K562 (cell line): ENCODE results near the gene TMEM214. TPM values are rescaled to one million over a fixed set of nuclear protein-coding genes. Genes with fewer than 3 reads are reported as not detected.

Source experiments
- ATAC-seq: fragments of 200-7000 bp; cut with Tn5 transposase; 3 replicates; pipeline ENCODE4 v1.9.1; 2020; ENCODE audit warnings: moderate library complexity
- BruUV-seq: library from RNA; stranded (reverse); fragments of 400-500 nt; replicated peaks from 2 replicates; lab custom pipeline; 2021; lab: Mats Ljungman, UMichigan
- CTCF ChIA-PET: fragments of 300-600 bp; formaldehyde crosslinking; extraction: SDS; loops from one replicate; lab custom pipeline; 2021; ENCODE audit warnings: low intra/inter-chr PET ratio; lab: Yijun Ruan, JAX
- POLR2A ChIA-PET: fragments of 300-600, 350-650 bp; sonication (Branson Sonifier 250); formaldehyde crosslinking; extraction: SDS; loops from one replicate; lab custom pipeline; 2021; ENCODE audit warnings: antibody characterized with exemption, inconsistent platforms; lab: Yijun Ruan, JAX
- DNase-seq, 4 experiments: peaks; one replicate each; pipeline versions ENCODE4 v3.0.0 to v3.0.0-alpha.2; 2011 to 2018; ENCODE audit warnings: low spot score in 3 of 4, mixed read lengths in 3 of 4; ENCODE audit errors: extremely low read depth in 1 of 4
- FAIRE-seq: peaks from 2 replicates; lab custom pipeline; 2011; peaks lifted over from hg19 to GRCh38; lab: Jason Lieb, UNC
- H2AFZ ChIP-seq: 2 replicates; pipeline ENCODE4 v1.6.0; 2011; ENCODE audit warnings: low read depth, low read length, control low read depth, inconsistent platforms
- H3K27ac ChIP-seq: fragments of 200-600 bp; 3 replicates; pipeline ENCODE4 v1.8.0; 2011; ENCODE audit warnings: low read depth, mild to moderate bottlenecking, control low read depth, inconsistent platforms, low read length, moderate library complexity, mixed read lengths; ENCODE audit errors: extremely low read depth
- H3K27me3 ChIP-seq, 2 experiments: fragments of 300-600 bp in 1 of 2; 2 replicates in 1 of 2; 3 replicates in 1 of 2; pipeline versions ENCODE4 v1.6.0 to v1.8.0; 2011; ENCODE audit warnings: inconsistent platforms in 2 of 2, low read length in 2 of 2, mild to moderate bottlenecking in 1 of 2, mixed read lengths in 1 of 2, moderate library complexity in 1 of 2; ENCODE audit not compliant: control insufficient read depth in 2 of 2, insufficient read depth in 2 of 2
- H3K36me3 ChIP-seq: fragments of 300-600 bp; 3 replicates; pipeline ENCODE4 v1.8.0; 2011; ENCODE audit warnings: mild to moderate bottlenecking, low read length, inconsistent platforms; ENCODE audit not compliant: control insufficient read depth, insufficient read depth
- H3K4me1 ChIP-seq, 2 experiments: fragments of 200-600 bp in 1 of 2; replicated peaks in 1 of 2; 2 replicates in 1 of 2; 3 replicates in 1 of 2; pipeline versions ENCODE4 v1.5.1 to v1.8.0; 2011; ENCODE audit warnings: inconsistent platforms in 2 of 2, low read length in 2 of 2, mild to moderate bottlenecking in 1 of 2, mixed read lengths in 1 of 2, moderate library complexity in 1 of 2; ENCODE audit not compliant: control insufficient read depth in 2 of 2, insufficient read depth in 2 of 2
- H3K4me2 ChIP-seq: 2 replicates; pipeline ENCODE4 v1.6.1; 2011; ENCODE audit warnings: low read length, control low read depth, inconsistent platforms, mixed read lengths; ENCODE audit not compliant: insufficient read depth
- H3K4me3 ChIP-seq: fragments of 200-600 bp; sonication (generic), shearing (Covaris generic); 2 replicates; pipeline ENCODE4 v1.5.1; 2016; ENCODE audit warnings: control low read depth, inconsistent platforms
- H3K79me2 ChIP-seq: fragments of 200-600 bp; 3 replicates; pipeline ENCODE4 v1.8.0; 2011; ENCODE audit warnings: low read length, inconsistent platforms; ENCODE audit not compliant: control insufficient read depth, insufficient read depth
- H3K9ac ChIP-seq, 2 experiments: 2 replicates each; pipeline versions ENCODE4 v1.6.0 to v1.6.1; 2011; ENCODE audit warnings: low read depth in 2 of 2, low read length in 2 of 2, control low read depth in 1 of 2, inconsistent platforms in 1 of 2, mild to moderate bottlenecking in 1 of 2, mixed read lengths in 1 of 2; ENCODE audit not compliant: insufficient read depth in 1 of 2
- H3K9me1 ChIP-seq: one replicate; pipeline ENCODE4 v1.6.0; 2011; ENCODE audit warnings: inconsistent platforms, mild to moderate bottlenecking, low read length, moderate library complexity; ENCODE audit not compliant: control insufficient read depth, insufficient read depth
- H3K9me3 ChIP-seq: replicated peaks from 2 replicates; pipeline ENCODE4 v1.5.1; 2011; ENCODE audit warnings: low read depth, low read length, inconsistent platforms; ENCODE audit not compliant: control insufficient read depth, insufficient read depth
- H4K20me1 ChIP-seq: replicated peaks from 2 replicates; pipeline ENCODE4 v1.6.1; 2011; ENCODE audit warnings: low read length, inconsistent platforms, mixed read lengths; ENCODE audit not compliant: control insufficient read depth, insufficient read depth
- EHMT2 ChIP-seq: fragments of 450-650 bp; IDR thresholded peaks from 2 replicates; pipeline ENCODE4 v1.6.1; 2018; ENCODE audit warnings: antibody characterized with exemption
- EP300 ChIP-seq: IDR thresholded peaks from 2 replicates; pipeline ENCODE4 v1.6.1; 2012; ENCODE audit warnings: low read length, improper control_type of control experiment
- EWSR1 ChIP-seq: fragments of 450-650 bp; IDR thresholded peaks from 2 replicates; pipeline ENCODE4 v1.6.1; 2018; ENCODE audit warnings: borderline replicate concordance, mild to moderate bottlenecking, low read depth, moderate library complexity; ENCODE audit not compliant: partially characterized antibody
- GTF2E2 ChIP-seq: fragments of 200-800 bp; sonication (Bioruptor generic); IDR thresholded peaks from 2 replicates; pipeline ENCODE4 v1.6.1; 2016; ENCODE audit warnings: missing genetic modification characterization, missing compliant biosample characterization
- KLF10 ChIP-seq: fragments of 250-450 bp; sonication (Bioruptor Pico); IDR thresholded peaks from 2 replicates; pipeline ENCODE4 v1.6.1; 2021; ENCODE audit warnings: matching md5 sums
- POLR2G ChIP-seq: fragments of 200-400 bp; formaldehyde crosslinking; IDR thresholded peaks from 2 replicates; pipeline ENCODE4 v1.6.1; 2017; ENCODE audit warnings: low read depth, mild to moderate bottlenecking, antibody characterized with exemption, low read length, moderate library complexity
- RAD51 ChIP-seq: fragments of 450-650 bp; IDR thresholded peaks from 2 replicates; pipeline ENCODE4 v1.7.1; 2016; ENCODE audit warnings: low read depth, mild to moderate bottlenecking, borderline replicate concordance
- RBFOX2 ChIP-seq: fragments of 200-400 bp; formaldehyde crosslinking; IDR thresholded peaks from 2 replicates; pipeline ENCODE4 v1.6.1; 2017; ENCODE audit warnings: low read depth, mild to moderate bottlenecking, low read length, moderate library complexity
- RBM22 ChIP-seq: fragments of 200-400 bp; formaldehyde crosslinking; IDR thresholded peaks from 2 replicates; pipeline ENCODE4 v1.6.1; 2018; ENCODE audit warnings: low read length, low read depth; ENCODE audit not compliant: poor library complexity, severe bottlenecking
- RBM39 ChIP-seq: fragments of 200-400 bp; formaldehyde crosslinking; optimal IDR thresholded peaks from 2 replicates; pipeline ENCODE3; 2018; ENCODE audit warnings: low read depth, low read length
- SMARCA4 ChIP-seq: fragments of 450-650 bp; IDR thresholded peaks from 2 replicates; pipeline ENCODE4 v1.6.1; 2016
- TFAP4 ChIP-seq: sonication (generic); formaldehyde crosslinking; IDR thresholded peaks from 2 replicates; pipeline ENCODE4 v1.8.0; 2022; ENCODE audit warnings: missing genetic modification reagents, mild to moderate bottlenecking, moderate library complexity, borderline replicate concordance
- WGBS: fragments of 100-300 bp; shearing (Covaris generic); methylation state at CpG from one replicate; pipeline ENCODE4 v1.1.6; 2016; ENCODE audit warnings: low coverage, mixed read lengths; ENCODE audit not compliant: insufficient coverage; ENCODE audit errors: missing lambda C conversion rate; 5-methylcytosine and 5-hydroxymethylcytosine counted together
- in situ Hi-C: fragments of 300-500 bp; cut with MboI; formaldehyde crosslinking; loops from 4 replicates; pipeline ENCODE4 v1.15.0; 2018; ENCODE audit warnings: inconsistent platforms, mixed read lengths
- intact Hi-C: fragments of 100-400 bp; cut with micrococcal nuclease; formaldehyde crosslinking; loops from 2 replicates; pipeline ENCODE4 v1.14.2; 2022
- polyA plus RNA-seq, 8 experiments: library from polyadenylated mRNA; depleted of rRNA in 4 of 8; stranded (reverse) in 5 of 8; unstranded in 3 of 8; fragments of >200 nt; fragmentation: Nextera tagmentation in 2 of 8; fragmentation: Illumina TruSeq in 1 of 8; extraction: Ambion mirVana in 2 of 8; extraction: Trizol in 1 of 8; gene quantifications; 2 replicates each; pipeline versions ENCODE4 v1.2.1 to v1.2.3, GENCODE V29; 2011 to 2014; ENCODE audit warnings: inconsistent platforms in 1 of 8, missing spikeins in 1 of 8
- total RNA-seq, 7 experiments: library from RNA; depleted of rRNA in 6 of 7; stranded (reverse); fragments of >200 nt in 6 of 7; fragmentation: Illumina TruSeq in 2 of 7; extraction: Trizol in 2 of 7; gene quantifications; 2 replicates each; pipeline versions ENCODE4 v1.2.1 to v1.2.3, GENCODE V29; 2011 to 2021; ENCODE audit warnings: low replicate concordance in 1 of 7
- TF ChIP-seq, protein P1 (sequence below): sonication (generic); formaldehyde crosslinking; IDR thresholded peaks from 2 replicates; pipeline ENCODE4 v1.8.1; 2022; ENCODE audit warnings: missing genetic modification reagents

The TMEM214 gene
- total and polyA plus RNA-seq, 9 of the 15 experiments (the other 6 are each of a cell fraction or from before 2014, with no cell fraction given) = 11.4 to 81.4 (median 44.1) TPM

- H3K9me3 ChIP-seq = no peaks in the 10 kb centered on the region
- no peaks in the 10 kb centered on the region for H4K20me1 ChIP-seq
- ATAC-seq (no peak), DNase-seq (no peak), FAIRE-seq (no peak)
- peaks cover 4 to 6% of the 10 kb centered on the region in 2 experiments; a peak in 3 of 5 replicates for H3K4me1 ChIP-seq
- BruUV-seq = no TSS peak
- peaks cover 98% of the 10 kb centered on the region for H3K36me3 ChIP-seq
- H3K4me3 ChIP-seq = no peak overlapping the region
- H3K4me2 ChIP-seq = no peak overlapping the region
- no peaks in the 10 kb centered on the region for H3K27me3 ChIP-seq
- peaks cover 8% of the 10 kb centered on the region for H3K9me1 ChIP-seq
- H3K27ac ChIP-seq = no peak overlapping the region
- 81% methylated on average over 14 of the region's 17 CpGs for WGBS
- ChIA-PET POLR2A (interaction anchor here (0.7 to 1.7 kb wide), 11 partner anchors 9 to 195 kb away, joined by 3 to 6 read pairs (median 3); partner anchors contain the start of gene AGBL5), CTCF (no interaction called here)
- peak overlapping the region in 1 of 2 experiments; percentile 11; a peak in 1 of 4 replicates for H3K9ac ChIP-seq
- H3K79me2 ChIP-seq = peaks cover 19% of the 10 kb centered on the region
- TF ChIP-seq POLR2G (peak; percentile 49; the same call in 1 of the 2 replicates), KLF10 (CRISPR knock-in tag) (no peak)
- H2AFZ ChIP-seq = no peak overlapping the region
- intact Hi-C loops (no loop called here), in situ Hi-C loops (no loop called here)
These were observed 6.0 kb downstream of the TMEM214 start for GRCh38 chr2:27038631-27039339.

DNA sequence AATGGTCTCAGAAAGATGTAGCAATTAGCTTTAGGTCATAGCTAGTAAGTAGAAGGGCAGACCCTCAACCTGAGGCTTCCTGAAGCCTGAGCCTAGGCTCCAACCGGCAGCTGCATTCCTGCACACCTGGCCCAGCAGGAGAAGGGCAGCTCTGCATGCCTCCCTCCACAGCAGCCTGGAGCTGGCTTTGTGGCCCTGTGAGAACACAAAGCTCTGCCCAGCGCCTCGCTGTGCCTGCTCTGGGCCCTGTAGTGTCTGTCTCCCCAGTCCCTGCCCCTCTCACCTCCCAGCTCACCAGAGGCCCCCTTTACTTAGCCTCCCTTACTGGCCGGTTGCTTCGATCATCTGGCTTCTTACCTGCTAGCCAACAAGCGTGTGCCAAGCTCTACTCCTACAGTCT is 6.7 kb downstream of the TMEM214 start:
- no peaks in the 10 kb centered on the region for H4K20me1 ChIP-seq
- peaks cover 12% of the 10 kb centered on the region for H3K79me2 ChIP-seq
- no peak overlapping the region for H2AFZ ChIP-seq
- no peaks in the 10 kb centered on the region for H3K9me3 ChIP-seq
- H3K27ac ChIP-seq = no peak overlapping the region
- in situ Hi-C loops = no loop called here
- intact Hi-C loops = no loop called here
- no TSS peak for BruUV-seq
- ATAC-seq = no peak
- no peaks in the 10 kb centered on the region; a peak in 2 of 5 replicates for H3K4me1 ChIP-seq
- WGBS = 90% methylated on average over 6 of the region's 6 CpGs
- no peak for DNase-seq
- H3K9ac ChIP-seq = 0 out of 4 replicates have a peak overlapping the region, but pooled peaks of 1 of the 2 experiments have one; percentile 38
- H3K27me3 ChIP-seq = no peaks in the 10 kb centered on the region
- H3K9me1 ChIP-seq = peaks cover 9% of the 10 kb centered on the region
- H3K4me2 ChIP-seq = no peak overlapping the region
- POLR2A ChIA-PET = interaction anchor here (0.6 to 1.8 kb wide), 14 partner anchors 10 to 653 kb away, joined by 3 to 7 read pairs (median 3); partner anchors contain the start of genes AGBL5 and KHK
- H3K4me3 ChIP-seq = no peak overlapping the region
- H3K36me3 ChIP-seq = peaks cover 91% of the 10 kb centered on the region
- no peak for FAIRE-seq
- CTCF ChIA-PET = no interaction called here
- TF ChIP-seq RBFOX2 (peak; percentile 15), RBM22 (peak; percentile 26), GTF2E2 (tag) (no peak), RAD51 (no peak), EHMT2 (no peak), EWSR1 (no peak), SMARCA4 (no peak), TFAP4 (CRISPR knock-in tag) (0 out of 2 replicates have a peak, but pooled peaks have one; percentile 11), RBM39 (no peak), EP300 (no peak)
- TF ChIP-seq, protein P1, sequence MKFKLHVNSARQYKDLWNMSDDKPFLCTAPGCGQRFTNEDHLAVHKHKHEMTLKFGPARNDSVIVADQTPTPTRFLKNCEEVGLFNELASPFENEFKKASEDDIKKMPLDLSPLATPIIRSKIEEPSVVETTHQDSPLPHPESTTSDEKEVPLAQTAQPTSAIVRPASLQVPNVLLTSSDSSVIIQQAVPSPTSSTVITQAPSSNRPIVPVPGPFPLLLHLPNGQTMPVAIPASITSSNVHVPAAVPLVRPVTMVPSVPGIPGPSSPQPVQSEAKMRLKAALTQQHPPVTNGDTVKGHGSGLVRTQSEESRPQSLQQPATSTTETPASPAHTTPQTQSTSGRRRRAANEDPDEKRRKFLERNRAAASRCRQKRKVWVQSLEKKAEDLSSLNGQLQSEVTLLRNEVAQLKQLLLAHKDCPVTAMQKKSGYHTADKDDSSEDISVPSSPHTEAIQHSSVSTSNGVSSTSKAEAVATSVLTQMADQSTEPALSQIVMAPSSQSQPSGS (CRISPR knock-in tag) = no peak
